Endodermal cell (in vitro differentiated cells): ENCODE data around the gene SMYD3. TPM values are rescaled to one million over a fixed set of nuclear protein-coding genes. Genes with fewer than 3 reads are reported as not detected.

ENCODE experiments used
- DNase-seq: peaks from one replicate; pipeline ENCODE4 v3.0.0-alpha.2; 2017
- H3K27ac ChIP-seq: 2 replicates; pipeline ENCODE4 v1.5.1; 2013; ENCODE audit warnings: mild to moderate bottlenecking, low read depth, low read length, moderate library complexity
- H3K27me3 ChIP-seq: 2 replicates; pipeline ENCODE4 v1.6.1; 2013; ENCODE audit warnings: mild to moderate bottlenecking, low read length, moderate library complexity; ENCODE audit not compliant: insufficient read depth, control insufficient read depth, poor library complexity, severe bottlenecking
- H3K36me3 ChIP-seq: 2 replicates; pipeline ENCODE4 v1.7.0; 2013; ENCODE audit warnings: mild to moderate bottlenecking, low read length, moderate library complexity; ENCODE audit not compliant: control insufficient read depth, insufficient read depth
- H3K4me1 ChIP-seq: one replicate; pipeline ENCODE4 v1.7.0; 2013; ENCODE audit warnings: low read length; ENCODE audit not compliant: control insufficient read depth, insufficient read depth
- H3K4me3 ChIP-seq: 2 replicates; pipeline ENCODE4 v1.5.1; 2013; ENCODE audit warnings: mild to moderate bottlenecking, low read length, moderate library complexity
- H3K9ac ChIP-seq: 2 replicates; pipeline ENCODE4 v1.6.1; 2013; ENCODE audit warnings: mild to moderate bottlenecking, low read length, moderate library complexity; ENCODE audit not compliant: poor library complexity, severe bottlenecking; ENCODE audit errors: extremely low read depth
- H3K9me3 ChIP-seq: 2 replicates; pipeline ENCODE4 v1.6.1; 2013; ENCODE audit warnings: mild to moderate bottlenecking, low read length, moderate library complexity; ENCODE audit not compliant: control insufficient read depth
- H3K27ac Mint-ChIP-seq: 2 replicates; pipeline ENCODE4 v1.8.0; 2020; ENCODE audit warnings: mixed read lengths
- H3K27me3 Mint-ChIP-seq: 2 replicates; pipeline ENCODE4 v1.8.0; 2021; ENCODE audit warnings: mild to moderate bottlenecking, mixed read lengths; ENCODE audit not compliant: insufficient read depth
- H3K36me3 Mint-ChIP-seq: 2 replicates; pipeline ENCODE4 v1.8.0; 2020; ENCODE audit warnings: low read depth, mixed read lengths
- H3K4me1 Mint-ChIP-seq: 2 replicates; pipeline ENCODE4 v1.8.0; 2020; ENCODE audit warnings: mixed read lengths
- H3K4me3 Mint-ChIP-seq: 2 replicates; pipeline ENCODE4 v1.8.0; 2020; ENCODE audit warnings: mild to moderate bottlenecking, moderate library complexity, mixed read lengths
- H3K9me3 Mint-ChIP-seq: 2 replicates; pipeline ENCODE4 v1.8.0; 2020; ENCODE audit warnings: mild to moderate bottlenecking, mixed read lengths
- CTCF ChIP-seq: fragments of 200-600 bp; sonication (generic); conservative IDR thresholded peaks from 2 replicates; pipeline ENCODE4 v1.5.0; 2021; ENCODE audit warnings: antibody characterized with exemption, mild to moderate bottlenecking
- WGBS, 2 experiments: methylation state at CpG; one replicate each; pipeline versions ENCODE4 v1.1.5 to v1.1.7; 2013; ENCODE audit warnings: missing lambda C conversion rate in 2 of 2, mixed read lengths in 1 of 2; ENCODE audit not compliant: insufficient coverage in 1 of 2, insufficient read length in 1 of 2; 5-methylcytosine and 5-hydroxymethylcytosine counted together
- total RNA-seq, 2 donors: library from RNA; stranded (reverse); fragmentation: NEBNext Ultra II Directional in 1 of 2; extraction: Animal tissue kit (Norgen Biotek cat#: 25700) in 1 of 2; gene quantifications; 2 replicates in 1 of 2; 3 replicates in 1 of 2; pipeline ENCODE4 v1.2.1, GENCODE V29; 2021

Gene SMYD3
- total RNA-seq, 2 donors from 2014 or later: 32.3 to 45.8 TPM

GRCh38 chr1:245858022-245858721, 648.9 kb downstream of the SMYD3 start:
- Histone ChIP-seq H3K9me3 (peaks cover 5% of the 10 kb centered on the region), H3K4me3 (no peak overlapping the region), H3K9ac (no peak overlapping the region), H3K27ac (no peak overlapping the region), H3K36me3 (no peaks in the 10 kb centered on the region), H3K27me3 (no peaks in the 10 kb centered on the region), H3K4me1 (no peaks in the 10 kb centered on the region)
- WGBS, 2 experiments: 93 to 94% methylated on average over 8 to 13 of the region's 13 CpGs
- peaks cover 2% of the 10 kb centered on the region for H3K36me3 Mint-ChIP-seq
- no peaks in the 10 kb centered on the region for H3K9me3 Mint-ChIP-seq
- H3K27ac Mint-ChIP-seq: no peak overlapping the region
- TF ChIP-seq CTCF: peak; percentile 45
- DNase-seq: peak; percentile 53
- no peaks in the 10 kb centered on the region for H3K27me3 Mint-ChIP-seq
- no peaks in the 10 kb centered on the region for H3K4me1 Mint-ChIP-seq
- H3K4me3 Mint-ChIP-seq: no peak overlapping the region

DNA sequence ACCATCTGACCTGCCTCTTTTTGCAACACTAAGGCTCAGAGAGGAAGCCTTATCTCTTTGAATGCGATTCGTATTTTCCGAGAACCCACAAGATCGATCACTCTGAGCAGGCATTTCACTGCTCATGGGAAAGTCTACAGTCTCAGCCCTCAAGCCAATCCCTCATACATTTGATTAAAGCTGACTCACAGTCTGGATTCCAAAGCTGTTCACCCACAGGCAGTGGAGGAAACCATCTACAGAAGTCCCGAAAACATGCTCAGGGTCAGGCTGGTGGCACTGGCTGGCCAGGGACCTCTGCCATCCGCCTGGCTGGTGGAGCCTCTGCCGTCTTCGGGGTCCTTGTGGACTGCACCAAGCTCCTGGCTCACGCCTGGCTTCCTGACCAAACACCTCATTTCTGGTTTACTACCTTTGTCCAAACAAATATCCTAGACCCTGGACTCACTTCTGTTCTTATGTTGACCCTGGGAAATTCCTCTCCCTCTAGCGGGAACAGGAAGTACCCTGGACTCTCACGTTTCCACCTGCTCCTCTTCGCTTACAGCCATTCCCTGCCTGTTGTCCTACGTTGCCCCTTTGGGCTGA, 650.0 kb downstream of the SMYD3 start:
- H3K9me3 ChIP-seq: peaks cover 5% of the 10 kb centered on the region
- H3K27ac Mint-ChIP-seq: no peak overlapping the region
- H3K9ac ChIP-seq: no peak overlapping the region
- DNase-seq: peak; percentile 51
- no peaks in the 10 kb centered on the region for H3K27me3 Mint-ChIP-seq
- H3K27ac ChIP-seq: no peak overlapping the region
- H3K4me1 Mint-ChIP-seq: no peaks in the 10 kb centered on the region
- H3K4me1 ChIP-seq: no peaks in the 10 kb centered on the region
- H3K4me3 ChIP-seq: no peak overlapping the region
- peaks cover 2% of the 10 kb centered on the region for H3K36me3 Mint-ChIP-seq
- no peak overlapping the region for H3K4me3 Mint-ChIP-seq
- no peaks in the 10 kb centered on the region for H3K36me3 ChIP-seq
- H3K9me3 Mint-ChIP-seq: no peaks in the 10 kb centered on the region
- TF ChIP-seq CTCF: no peak
- no peaks in the 10 kb centered on the region for H3K27me3 ChIP-seq
- 77 to 85% methylated on average over 9 to 13 of the region's 13 CpGs for WGBS, 2 experiments

DNA sequence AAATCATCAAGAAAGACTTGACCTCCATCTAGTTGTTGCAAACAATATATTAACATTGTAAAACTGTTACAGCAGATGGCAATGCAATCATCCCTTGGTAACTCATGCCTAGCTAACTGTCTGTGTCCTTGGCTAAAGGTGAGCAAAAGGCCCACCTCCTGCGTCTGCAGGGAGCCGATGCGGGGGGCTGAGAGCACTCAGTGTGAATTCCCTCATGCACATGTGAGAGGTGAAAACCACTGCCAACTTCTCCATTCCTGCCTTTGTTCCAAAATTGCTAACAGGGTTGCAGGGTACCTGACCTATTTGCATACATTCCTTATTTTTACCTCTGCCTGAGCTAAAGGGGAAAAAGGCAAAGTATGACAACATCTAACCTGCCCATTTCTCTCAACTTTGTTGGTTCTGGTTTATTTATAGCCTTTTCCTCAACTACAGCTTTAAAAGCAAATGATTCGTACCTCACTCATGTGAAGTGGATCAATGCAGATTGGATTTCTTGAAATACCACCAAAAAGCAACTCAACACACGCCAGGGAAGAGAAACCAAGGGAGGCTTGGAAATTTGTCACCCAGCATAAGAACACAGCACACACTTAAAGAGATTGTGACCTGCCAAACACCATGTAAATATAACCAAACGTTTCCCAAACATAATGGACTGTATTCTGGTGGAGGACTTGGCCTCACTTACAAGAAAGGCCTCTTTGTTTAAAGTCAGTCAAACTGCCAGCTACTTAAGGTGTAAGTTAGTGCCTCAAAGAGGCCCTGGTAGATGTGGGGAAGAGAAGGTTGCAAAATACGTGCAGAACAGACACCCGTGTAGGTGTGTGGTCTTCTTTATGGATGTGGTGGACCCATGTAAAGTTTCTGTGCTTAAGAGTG, 651.0 kb downstream of the SMYD3 start:
- 84 to 86% methylated on average over 8 of the region's 8 CpGs for WGBS, 2 experiments
- Mint-ChIP-seq H3K9me3 (no peaks in the 10 kb centered on the region), H3K4me1 (no peaks in the 10 kb centered on the region), H3K36me3 (peaks cover 2% of the 10 kb centered on the region), H3K4me3 (no peak overlapping the region), H3K27ac (no peak overlapping the region), H3K27me3 (no peaks in the 10 kb centered on the region)
- H3K9ac ChIP-seq: no peak overlapping the region
- no peaks in the 10 kb centered on the region for H3K36me3 ChIP-seq
- no peaks in the 10 kb centered on the region for H3K27me3 ChIP-seq
- peak; percentile 69 for DNase-seq
- no peak for TF ChIP-seq CTCF
- H3K4me3 ChIP-seq: no peak overlapping the region
- H3K4me1 ChIP-seq: no peaks in the 10 kb centered on the region
- H3K27ac ChIP-seq: no peak overlapping the region
- peaks cover 5% of the 10 kb centered on the region for H3K9me3 ChIP-seq
